Uterus (tissue), 4 donors: ENCODE results near the gene SFMBT2. TPM values are rescaled to one million over a fixed set of nuclear protein-coding genes. Genes with fewer than 3 reads are reported as not detected.

ENCODE experiments used
- DNase-seq, 2 donors: peaks; one replicate each; pipeline ENCODE4 v3.0.0-alpha.2; 2019 to 2020
- H3K27ac ChIP-seq, 2 donors: fragments of 200-600 bp; sonication (generic); 1 replicate in 1 of 2; 2 replicates in 1 of 2; pipeline ENCODE4 v1.5.1; 2016 to 2018
- H3K27me3 ChIP-seq, 2 donors: fragments of 200-600 bp; sonication (generic); one replicate each; pipeline ENCODE4 v1.5.1; 2018 to 2019; ENCODE audit warnings: control low read depth in 1 of 2
- H3K36me3 ChIP-seq, 2 donors: fragments of 200-600 bp; sonication (generic); one replicate each; pipeline ENCODE4 v1.5.1; 2019; ENCODE audit warnings: control low read depth in 1 of 2
- H3K4me1 ChIP-seq, 2 donors: fragments of 200-600 bp; sonication (generic); one replicate each; pipeline ENCODE4 v1.5.1; 2018 to 2019; ENCODE audit warnings: control low read depth in 1 of 2
- H3K4me3 ChIP-seq, 2 donors: fragments of 200-600 bp; sonication (generic); 1 replicate in 1 of 2; 2 replicates in 1 of 2; pipeline ENCODE4 v1.5.1; 2018 to 2019; ENCODE audit warnings: mild to moderate bottlenecking in 1 of 2
- H3K9me3 ChIP-seq, 2 donors: fragments of 200-600 bp; sonication (generic); one replicate each; pipeline ENCODE4 v1.5.1; 2019; ENCODE audit warnings: control low read depth in 1 of 2
- CTCF ChIP-seq, 4 experiments: fragments of 200-600 bp in 2 of 4; fragments of 450-650 bp in 2 of 4; sonication (generic) in 2 of 4; IDR thresholded peaks; one replicate each; pipeline ENCODE4 v1.5.1; 2016 to 2019; ENCODE audit warnings: antibody characterized with exemption in 4 of 4, mild to moderate bottlenecking in 2 of 4, moderate library complexity in 1 of 4
- POLR2A ChIP-seq, 2 donors: fragments of 450-650 bp; IDR thresholded peaks; one replicate each; pipeline ENCODE4 v1.6.1; 2016; ENCODE audit warnings: antibody characterized with exemption in 2 of 2, mild to moderate bottlenecking in 1 of 2, moderate library complexity in 1 of 2
- intact Hi-C: fragments of 100-400 bp; cut with DNase I; formaldehyde crosslinking; loops from one replicate; pipeline ENCODE4 v1.15.1; 2023; ENCODE audit warnings: low total_unique reads
- total RNA-seq, 4 donors: library from RNA; depleted of rRNA in 3 of 4; stranded (reverse); fragments of >200 nt in 3 of 4; gene quantifications; one replicate each; pipeline versions ENCODE4 v1.1.0 to v1.2.4, GENCODE V29; 2014 to 2023
- donor health status: DM: yes; HTN: yes; CAD: no.

The SFMBT2 gene
- total RNA-seq, 4 donors from 2014 or later: 7.7 to 23.4 (median 14.7) TPM

GRCh38 chr10:7372504-7372903 lies 38.3 kb downstream of the SFMBT2 start:
- H3K9me3 ChIP-seq: no peaks in the 10 kb centered on the region
- TF ChIP-seq CTCF (IDR thresholded peaks at IDR 0.05): no peak
- TF ChIP-seq POLR2A (IDR thresholded peaks at IDR 0.05): no peak
- H3K36me3 ChIP-seq: no peaks in the 10 kb centered on the region
- no peaks in the 10 kb centered on the region for H3K4me1 ChIP-seq
- no peak overlapping the region for H3K27ac ChIP-seq
- H3K27me3 ChIP-seq: no peaks in the 10 kb centered on the region
- intact Hi-C loops: no loop called here
- H3K4me3 ChIP-seq: no peak overlapping the region
- no peak for DNase-seq

DNA sequence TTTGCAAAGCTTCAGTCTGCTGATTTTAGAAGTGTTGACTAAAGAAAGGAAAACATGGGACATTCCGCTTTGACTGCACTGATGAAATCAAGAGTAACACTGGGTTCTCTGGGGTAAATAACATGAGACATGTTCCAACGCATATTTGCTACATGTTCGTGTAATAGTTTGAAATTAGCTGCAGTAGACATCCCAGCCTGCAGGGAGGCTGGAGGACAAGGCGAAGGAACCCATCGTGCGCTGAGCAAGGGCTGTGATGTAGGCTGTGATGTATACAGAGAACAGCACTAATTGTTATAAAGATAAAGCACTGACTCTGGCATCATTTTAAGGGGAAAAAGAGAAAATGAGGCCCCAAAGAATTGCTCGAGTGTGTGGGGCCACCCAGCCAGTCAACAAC lies 40.3 kb downstream of the SFMBT2 start:
- Histone ChIP-seq H3K27ac (no peak overlapping the region), H3K4me1 (no peaks in the 10 kb centered on the region), H3K36me3 (no peaks in the 10 kb centered on the region), H3K27me3 (no peaks in the 10 kb centered on the region), H3K4me3 (no peak overlapping the region), H3K9me3 (no peaks in the 10 kb centered on the region)
- no peak for DNase-seq
- intact Hi-C loops: no loop called here
- TF ChIP-seq CTCF (IDR thresholded peaks at IDR 0.05) (no peak), POLR2A (IDR thresholded peaks at IDR 0.05) (no peak)

GRCh38 chr10:7365027-7365745 lies 45.6 kb downstream of the SFMBT2 start:
- intact Hi-C loops: no loop called here
- DNase-seq: no peak
- H3K9me3 ChIP-seq: no peaks in the 10 kb centered on the region
- no peaks in the 10 kb centered on the region for H3K4me1 ChIP-seq
- no peak overlapping the region for H3K27ac ChIP-seq
- no peak for TF ChIP-seq CTCF (IDR thresholded peaks at IDR 0.05)
- TF ChIP-seq POLR2A (IDR thresholded peaks at IDR 0.05): no peak
- no peak overlapping the region for H3K4me3 ChIP-seq
- no peaks in the 10 kb centered on the region for H3K27me3 ChIP-seq
- no peaks in the 10 kb centered on the region for H3K36me3 ChIP-seq

DNA sequence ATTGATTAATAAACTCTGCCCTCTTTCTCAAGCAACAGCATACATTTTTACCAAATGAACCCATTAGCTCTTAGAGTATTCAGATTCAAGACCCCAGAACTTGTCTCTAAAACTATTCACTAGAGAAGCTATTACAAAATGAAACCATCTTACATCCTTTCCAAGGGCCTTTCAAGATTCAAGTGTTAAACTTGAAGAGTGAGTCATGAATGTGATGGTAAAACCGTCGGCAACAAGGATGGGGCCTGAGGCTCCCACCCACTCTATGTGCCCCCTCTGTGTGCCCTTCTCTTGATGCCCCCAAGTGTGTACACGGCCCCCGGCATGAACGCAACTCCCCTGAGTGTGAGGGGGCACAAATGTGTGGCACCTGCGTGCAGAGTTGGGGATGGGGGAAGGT lies 46.4 kb downstream of the SFMBT2 start:
- intact Hi-C loops: no loop called here
- DNase-seq: no peak
- H3K9me3 ChIP-seq: no peaks in the 10 kb centered on the region
- H3K27ac ChIP-seq: no peak overlapping the region
- H3K36me3 ChIP-seq: no peaks in the 10 kb centered on the region
- no peaks in the 10 kb centered on the region for H3K4me1 ChIP-seq
- H3K27me3 ChIP-seq: no peaks in the 10 kb centered on the region
- no peak overlapping the region for H3K4me3 ChIP-seq
- TF ChIP-seq CTCF (IDR thresholded peaks at IDR 0.05) (no peak), POLR2A (IDR thresholded peaks at IDR 0.05) (no peak)

- Histone ChIP-seq H3K4me3 (no peak overlapping the region), H3K4me1 (no peaks in the 10 kb centered on the region)
Measured at GRCh38 chr10:7363700-7364099, 47.1 kb downstream of the SFMBT2 start.

More at GRCh38 chr10:7363700-7364099, 47.1 kb downstream of the SFMBT2 start:
- Histone ChIP-seq H3K36me3 (no peaks in the 10 kb centered on the region), H3K27me3 (no peaks in the 10 kb centered on the region), H3K27ac (no peak overlapping the region), H3K9me3 (no peaks in the 10 kb centered on the region)
- intact Hi-C loops: no loop called here
- no peak for DNase-seq
- TF ChIP-seq POLR2A (IDR thresholded peaks at IDR 0.05): no peak
- TF ChIP-seq CTCF (IDR thresholded peaks at IDR 0.05): no peak
